ENCODE results near the gene C21orf91.
A peak's percentile ranks its signal among the peaks of the same experiment; 100 is the strongest.

Gene C21orf91

DNA sequence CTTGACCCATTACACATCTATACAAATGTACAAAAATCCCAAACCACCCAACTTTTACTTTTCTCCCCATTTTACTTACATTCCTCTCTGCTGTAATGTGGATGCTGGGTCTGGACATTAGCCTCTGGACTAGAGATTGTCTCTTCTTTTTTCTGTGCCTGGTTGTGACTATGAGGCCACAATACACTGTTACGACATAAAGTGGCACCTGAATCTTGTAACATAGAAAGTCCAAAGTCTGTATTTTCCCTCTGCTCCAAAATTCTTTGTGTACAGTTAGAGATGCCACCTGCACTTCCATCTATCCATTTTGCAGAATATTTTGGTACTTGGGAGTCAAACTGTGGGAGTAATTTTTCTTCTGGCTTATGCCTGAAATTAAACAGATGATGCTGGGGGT is 22.7 kb downstream of the C21orf91 start:
- no peak for DNase-seq

DNA sequence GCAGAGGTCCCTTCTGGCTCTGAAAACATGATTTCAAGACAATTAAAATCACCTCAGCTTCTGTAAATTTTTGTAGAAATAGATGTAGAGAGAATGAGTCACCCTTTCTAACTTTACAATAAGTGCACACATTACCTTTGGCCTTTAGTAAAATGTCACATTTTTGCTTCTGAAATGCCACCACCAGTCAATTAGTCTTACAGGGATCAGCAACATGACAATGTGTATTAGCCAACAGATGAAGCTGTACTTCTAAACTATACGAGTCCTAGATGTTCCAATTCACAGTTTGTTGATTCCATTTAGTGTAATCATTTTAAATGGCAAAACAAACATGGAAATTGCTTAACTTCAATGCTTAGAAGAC is 23.1 kb downstream of the C21orf91 start:
- DNase-seq: no peak

DNA sequence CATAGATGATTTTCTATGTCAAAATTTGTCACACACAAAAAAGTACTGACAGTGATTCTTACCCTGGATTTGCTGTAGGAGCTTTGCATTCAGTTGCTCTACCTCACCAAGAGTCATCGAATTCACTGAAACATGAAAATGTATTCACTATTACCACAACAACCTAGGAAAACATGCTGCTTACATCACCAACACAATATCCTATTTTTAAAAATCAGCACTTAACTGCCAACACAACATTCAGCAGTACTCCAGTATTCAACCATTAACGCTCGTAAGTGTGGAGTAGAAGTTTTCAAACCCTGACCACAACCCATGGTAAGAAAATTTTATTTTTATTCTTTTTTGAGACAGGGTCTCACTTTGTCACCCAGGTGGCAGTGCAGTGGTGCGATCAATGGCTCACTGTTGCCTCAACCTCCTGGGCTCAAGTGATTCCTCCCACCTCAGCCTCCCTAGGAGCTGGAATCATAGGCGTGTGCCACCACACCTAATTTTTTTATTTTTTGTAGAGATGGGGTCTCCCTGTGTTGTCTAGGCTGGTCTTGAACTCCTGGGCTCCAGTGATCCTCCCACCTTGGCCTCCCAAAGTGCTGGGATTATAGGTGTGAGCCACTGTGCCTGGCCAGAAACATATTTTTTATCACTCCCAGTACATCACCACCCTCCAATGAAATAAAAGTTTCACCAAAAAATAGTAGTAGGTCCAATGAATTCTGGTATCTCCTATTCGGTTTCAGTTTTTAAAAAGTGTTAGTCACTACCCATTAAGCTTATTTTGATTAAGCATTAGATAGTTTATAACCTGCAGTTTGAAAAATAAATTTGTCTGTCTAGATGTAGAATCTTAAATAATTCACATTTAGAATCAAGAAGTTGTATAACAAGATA is 23.8 kb downstream of the C21orf91 start:
- DNase-seq: no peak

GRCh38 chr21:17794518-17795145 is 24.5 kb downstream of the C21orf91 start:
- DNase-seq: no peak

DNA sequence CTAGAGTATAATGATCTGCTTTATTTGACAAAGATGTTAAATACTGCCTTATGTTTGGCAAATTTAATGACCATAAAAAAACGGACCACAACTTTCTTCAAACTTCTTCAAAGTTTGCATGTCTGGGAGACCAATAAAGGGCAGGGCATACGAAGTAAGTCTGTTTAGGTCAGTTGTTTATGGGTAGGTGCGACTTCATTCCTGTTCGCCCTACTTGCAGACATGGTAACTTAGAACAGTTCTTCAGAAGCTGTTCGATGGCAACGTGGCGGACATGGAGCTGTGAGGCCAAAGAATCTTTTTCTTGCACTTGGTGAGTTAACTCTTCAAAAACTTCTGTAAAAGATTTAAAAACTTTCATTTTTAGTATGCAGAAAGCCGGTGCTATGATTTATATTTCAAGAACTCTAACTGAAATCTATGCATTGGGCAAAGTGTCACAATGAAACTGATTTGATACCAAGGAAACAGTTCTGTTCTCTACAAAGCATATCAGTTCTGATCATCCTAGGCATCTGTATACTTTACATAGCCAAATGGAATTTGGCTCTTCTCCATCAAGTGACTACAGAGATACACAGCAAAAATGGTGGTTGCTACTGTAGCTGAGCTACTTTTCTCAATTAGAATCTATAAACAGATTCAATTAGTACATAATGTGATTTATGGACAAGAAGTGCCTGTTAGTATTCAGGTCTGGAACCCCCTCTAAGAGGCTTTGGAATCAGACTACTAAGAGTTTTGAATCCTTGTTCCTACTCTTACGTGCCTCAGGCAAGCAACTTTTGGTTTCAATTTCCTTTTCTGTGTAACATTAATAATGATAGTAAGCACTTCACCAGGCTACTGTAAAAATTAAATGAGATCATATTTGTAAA is 25.7 kb downstream of the C21orf91 start:
- DNase-seq: no peak

DNA sequence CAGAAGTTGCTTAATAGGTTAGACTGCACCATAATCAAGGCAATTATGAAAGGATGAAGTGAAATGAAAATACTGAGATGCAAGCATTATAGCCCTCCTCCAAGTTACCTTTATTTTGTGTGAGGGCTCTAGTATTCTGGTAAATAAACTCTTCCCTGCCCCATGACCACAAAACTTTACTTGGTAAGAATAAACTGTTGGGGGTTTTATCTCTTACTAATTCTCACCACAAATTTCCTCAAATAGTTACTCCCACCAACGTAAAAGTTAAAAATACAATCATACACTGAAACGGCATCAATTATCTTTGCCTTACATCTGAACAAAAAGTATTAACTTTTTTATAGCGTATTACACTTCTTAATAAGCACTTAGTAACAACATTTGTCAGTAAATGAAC is 29.5 kb downstream of the C21orf91 start:
- DNase-seq: no peak

DNA sequence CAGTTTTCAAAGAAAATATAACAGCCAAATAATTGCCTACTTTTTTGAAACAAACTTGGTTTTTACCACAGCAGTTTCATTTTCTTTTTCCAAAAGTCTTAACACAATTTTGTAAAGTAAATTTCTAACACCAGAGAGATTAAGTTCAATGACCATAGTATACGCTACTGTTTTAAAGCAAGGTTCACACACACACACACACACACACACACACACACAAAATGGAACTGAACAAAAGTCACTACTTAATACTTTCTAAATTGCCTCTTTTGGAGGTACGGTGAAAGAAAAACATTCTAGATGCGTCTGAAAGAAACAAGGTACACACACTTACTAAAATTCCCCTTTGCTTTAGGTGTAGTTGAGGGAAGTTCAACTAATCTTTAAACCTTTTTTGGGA is 30.1 kb downstream of the C21orf91 start:
- DNase-seq: no peak

DNA sequence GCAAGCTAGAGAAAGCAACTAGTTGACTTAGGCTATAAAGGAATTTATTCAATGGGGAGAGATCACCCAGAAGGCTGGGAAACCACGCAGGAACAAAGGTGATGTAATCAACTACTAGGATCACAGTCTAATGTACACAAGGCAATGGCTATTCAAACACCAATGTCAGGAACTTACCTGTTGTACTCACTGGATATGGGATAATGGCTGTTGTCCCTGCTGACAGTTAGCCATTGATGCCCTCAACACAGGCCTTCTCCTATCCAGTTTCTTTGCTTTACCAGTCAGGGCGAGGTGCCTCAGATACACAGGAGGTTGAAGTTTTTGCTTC is 32.3 kb downstream of the C21orf91 start:
- DNase-seq: no peak

- DNase-seq: no peak
Observed at GRCh38 chr21:17786071-17786850, 32.9 kb downstream of the C21orf91 start.

- DNase-seq: no peak
Observed at GRCh38 chr21:17785403-17785788, 33.8 kb downstream of the C21orf91 start.

DNA sequence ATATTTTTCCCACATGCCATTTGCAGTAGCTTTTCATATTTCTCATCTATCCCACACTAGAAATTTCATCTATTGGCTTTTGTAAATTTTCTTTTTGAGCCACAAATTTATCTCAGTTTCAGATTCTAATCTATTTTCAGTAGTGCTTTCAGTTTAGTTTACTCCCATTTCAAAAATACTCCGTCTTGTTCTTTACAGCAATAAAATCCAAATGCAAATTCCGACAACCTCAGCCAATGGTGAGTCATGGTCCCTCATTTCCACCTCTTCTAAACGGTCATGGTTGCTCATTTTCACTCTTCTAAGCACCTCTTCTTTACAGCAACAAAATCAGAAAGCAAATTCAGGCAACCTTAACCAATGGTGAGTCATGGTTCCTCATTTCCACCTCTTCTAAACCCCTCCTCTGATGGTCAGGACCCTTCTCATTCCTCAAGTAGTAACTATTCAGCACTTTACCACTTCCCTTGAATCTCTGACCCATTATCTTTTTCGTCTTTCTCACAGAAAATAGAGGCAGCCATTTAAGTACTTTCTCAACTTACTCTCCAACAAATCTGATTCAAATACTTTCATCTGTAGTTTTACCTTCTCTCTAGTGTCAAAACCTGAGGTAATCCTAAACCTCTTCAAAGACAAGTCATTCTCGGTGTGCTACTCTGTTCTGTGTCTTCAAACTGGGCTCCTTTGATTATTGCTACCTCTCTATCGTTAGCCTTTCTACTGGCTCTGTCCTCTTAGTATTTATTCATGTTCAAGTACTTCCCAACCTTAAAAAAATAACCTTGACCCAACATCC is 34.4 kb downstream of the C21orf91 start:
- DNase-seq: peak; percentile 42

GRCh38 chr21:17784180-17784598 is 35.0 kb downstream of the C21orf91 start:
- no peak for DNase-seq

DNA sequence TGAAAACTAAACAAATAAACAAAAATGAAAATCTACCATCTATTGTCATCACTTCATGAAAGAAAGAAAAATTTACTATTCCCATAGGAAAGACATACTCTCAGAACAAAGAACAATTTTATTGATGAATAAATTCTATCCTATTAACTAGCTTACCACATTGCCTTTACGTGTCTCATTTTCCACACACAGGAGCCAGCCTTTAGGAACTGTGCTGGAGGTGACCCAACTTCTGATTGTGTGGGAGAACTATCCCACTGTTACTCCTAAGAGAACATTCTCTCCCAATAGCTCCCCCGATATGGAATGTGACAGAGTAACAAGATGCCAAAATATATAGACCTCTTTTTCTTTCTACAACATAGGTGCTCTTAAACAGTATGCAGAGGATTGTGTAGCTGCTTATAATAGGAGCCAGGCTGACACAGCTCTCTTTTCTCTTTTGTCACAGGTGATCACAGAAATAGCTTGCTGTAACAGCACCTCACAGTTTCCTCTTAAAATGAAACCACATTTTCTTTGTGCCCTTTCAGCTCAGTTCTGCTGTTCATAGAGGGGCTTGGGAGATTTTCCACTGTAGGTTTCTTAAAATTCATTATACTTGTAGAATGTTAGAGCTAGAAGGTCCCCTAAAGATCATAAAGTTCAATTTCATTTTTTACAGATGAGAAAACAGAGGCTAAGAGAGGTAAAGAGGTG is 35.5 kb downstream of the C21orf91 start:
- DNase-seq: no peak

- no peak for DNase-seq
Observed at GRCh38 chr21:17783003-17783402, 36.2 kb downstream of the C21orf91 start.

GRCh38 chr21:17782051-17782450 is 37.1 kb downstream of the C21orf91 start:
- DNase-seq: no peak

DNA sequence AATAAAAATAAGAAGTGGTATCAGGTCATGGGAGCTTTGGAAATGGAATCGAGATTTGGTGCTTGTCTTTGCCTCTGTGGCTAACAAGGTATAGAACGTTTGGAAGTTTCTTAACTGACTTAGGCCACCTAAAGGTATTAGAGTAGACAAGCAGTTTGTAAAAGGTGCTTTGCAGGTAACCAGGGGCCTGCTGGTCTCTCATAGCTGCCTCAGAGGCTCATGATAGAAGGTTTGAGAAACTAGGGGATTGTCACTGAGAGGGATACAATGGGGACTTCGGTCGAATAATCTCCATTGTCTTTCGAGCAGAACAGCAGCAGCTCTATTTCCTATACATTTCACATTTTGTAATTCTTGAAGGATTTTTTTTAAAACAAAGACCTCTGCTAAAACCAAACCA is 37.6 kb downstream of the C21orf91 start:
- no peak for DNase-seq

GRCh38 chr21:17780539-17780938 is 38.6 kb downstream of the C21orf91 start:
- DNase-seq: peak; percentile 38

DNA sequence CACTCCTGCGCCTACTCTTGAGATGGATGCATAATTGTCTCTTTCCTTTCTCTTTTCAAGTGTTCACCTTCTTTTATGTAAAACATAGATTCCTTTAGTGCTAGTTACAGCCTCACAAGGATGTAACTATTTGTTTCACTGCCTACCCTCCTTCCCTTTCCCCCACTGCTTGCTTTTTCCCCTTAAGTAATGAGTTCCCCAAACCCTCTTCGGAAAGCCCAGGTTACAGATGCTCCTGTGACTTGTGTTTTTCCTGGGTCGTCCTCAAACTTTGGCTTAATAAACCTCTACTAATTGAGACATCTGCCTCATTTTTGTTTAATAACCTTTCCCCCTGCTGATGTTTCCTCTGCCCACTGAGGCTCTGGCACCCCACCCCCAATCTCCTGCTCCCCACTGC is 39.2 kb downstream of the C21orf91 start:
- DNase-seq: no peak

DNA sequence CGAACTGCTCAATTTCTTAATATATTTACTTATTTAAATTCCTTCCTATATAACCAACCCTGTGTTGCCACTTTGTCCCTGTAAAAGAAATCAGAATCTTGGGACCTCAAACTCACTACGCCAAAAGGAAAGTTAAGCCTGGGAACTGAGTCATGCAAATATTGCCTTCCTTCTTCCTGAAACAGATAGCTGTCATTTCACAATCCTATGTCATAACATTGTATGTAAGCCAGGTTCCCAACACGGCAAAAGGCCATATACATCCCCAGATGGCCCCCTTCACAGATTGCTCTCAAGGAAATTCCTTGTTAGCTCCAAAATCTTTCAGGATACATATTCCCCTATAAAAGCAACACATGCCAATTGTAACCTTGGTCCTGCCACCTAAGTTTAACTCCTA is 39.7 kb downstream of the C21orf91 start:
- no peak for DNase-seq

GRCh38 chr21:17777072-17777765 is 41.9 kb downstream of the C21orf91 start:
- DNase-seq: no peak

Measured in stimulated activated naive CD4-positive, alpha-beta T cell treated with Interleukin-2 at 50 U/mL for 16 hours (primary cell).